Measurements from ENCODE around the gene WNK4.
"Not testable (repeated sequence)": the region's sequence is repeated elsewhere in the genome, so short reads cannot be mapped to it uniquely, and the experiment has no call there.

WNK4 gene

GRCh38 chr17:42779936-42780850 is at the start of gene WNK4:
WNK4 (plus strand) TSS chr17:42780610; CDS start chr17:42780699, 89 bp downstream.
- no peak for DNase-seq (ENCODE audit: low spot score)

- no peak for DNase-seq (ENCODE audit: low spot score)
These were observed 39.7 kb upstream of the WNK4 start for GRCh38 chr17:42740699-42741098.

- DNase-seq (ENCODE audit: low spot score), result not testable (repeated sequence)
These were observed 37.5 kb upstream of the WNK4 start for GRCh38 chr17:42742916-42743315.

GRCh38 chr17:42743595-42744282 is 36.7 kb upstream of the WNK4 start:
- DNase-seq (ENCODE audit: low spot score), result no peak

- peak; percentile 69 for DNase-seq (ENCODE audit: low spot score)
These were observed 36.1 kb upstream of the WNK4 start for GRCh38 chr17:42744283-42744805.

- DNase-seq (ENCODE audit: low spot score), result peak; percentile 93
These were observed 35.4 kb upstream of the WNK4 start, which contains the start of gene EZH1 for GRCh38 chr17:42744806-42745617. EZH1 (minus strand) TSS chr17:42745040; CDS start chr17:42728941, 16,099 bp downstream.

GRCh38 chr17:42748202-42748907 is 32.1 kb upstream of the WNK4 start:
- DNase-seq (ENCODE audit: low spot score), result no peak

- no peak for DNase-seq (ENCODE audit: low spot score)
These were observed 31.3 kb upstream of the WNK4 start for GRCh38 chr17:42748908-42749798.

- no peak for DNase-seq (ENCODE audit: low spot score)
These were observed 29.6 kb upstream of the WNK4 start for GRCh38 chr17:42750739-42751344.

DNA sequence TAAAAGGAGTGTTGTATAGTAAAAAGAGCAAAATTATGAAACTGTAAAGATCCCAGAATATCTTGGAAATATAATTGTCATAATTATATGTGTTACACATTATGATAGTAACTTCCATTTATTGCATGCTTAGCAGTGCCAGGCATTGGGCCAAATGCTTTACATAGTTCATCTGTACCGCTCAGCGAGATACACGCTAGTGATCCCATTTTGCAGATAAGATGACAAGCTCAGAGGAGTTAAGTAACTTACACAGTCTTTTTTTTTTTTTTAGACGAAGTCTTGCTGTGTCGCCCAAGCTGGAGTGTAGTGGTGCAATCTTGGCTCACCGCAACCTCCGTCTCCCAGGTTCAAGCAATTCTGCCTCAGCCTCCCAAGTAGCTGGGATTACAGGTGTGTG is 28.8 kb upstream of the WNK4 start:
- no peak for DNase-seq (ENCODE audit: low spot score)

DNA sequence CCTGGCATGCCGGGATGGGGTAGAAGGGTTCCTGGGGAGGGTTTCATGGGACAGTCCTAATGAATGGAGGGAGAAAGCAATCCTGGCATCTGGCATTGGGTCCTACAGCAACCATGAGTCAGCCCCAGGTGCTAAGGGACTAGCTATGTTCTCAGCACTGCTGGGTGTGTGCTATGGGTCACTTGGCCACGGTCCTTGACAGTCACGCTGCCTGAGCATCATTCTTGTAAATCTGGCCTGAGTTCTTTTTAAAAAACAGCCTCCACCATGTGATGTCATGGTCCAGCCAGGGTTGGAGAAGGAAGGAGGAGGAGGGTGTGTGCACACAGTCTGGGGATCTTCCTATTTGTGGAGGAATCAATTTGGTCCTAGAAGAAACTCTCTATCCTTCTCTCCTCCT is 25.6 kb upstream of the WNK4 start:
- DNase-seq (ENCODE audit: low spot score), result no peak

GRCh38 chr17:42759982-42760651 is 20.3 kb upstream of the WNK4 start:
- DNase-seq (ENCODE audit: low spot score), result no peak

- DNase-seq (ENCODE audit: low spot score), result no peak
These were observed 19.5 kb upstream of the WNK4 start, which contains the start of gene RAMP2 for GRCh38 chr17:42760652-42761581. RAMP2 (plus strand) TSS chr17:42761227; CDS start chr17:42761262, 35 bp downstream.

- no peak for DNase-seq (ENCODE audit: low spot score)
These were observed 18.8 kb upstream of the WNK4 start for GRCh38 chr17:42761638-42762037.

DNA sequence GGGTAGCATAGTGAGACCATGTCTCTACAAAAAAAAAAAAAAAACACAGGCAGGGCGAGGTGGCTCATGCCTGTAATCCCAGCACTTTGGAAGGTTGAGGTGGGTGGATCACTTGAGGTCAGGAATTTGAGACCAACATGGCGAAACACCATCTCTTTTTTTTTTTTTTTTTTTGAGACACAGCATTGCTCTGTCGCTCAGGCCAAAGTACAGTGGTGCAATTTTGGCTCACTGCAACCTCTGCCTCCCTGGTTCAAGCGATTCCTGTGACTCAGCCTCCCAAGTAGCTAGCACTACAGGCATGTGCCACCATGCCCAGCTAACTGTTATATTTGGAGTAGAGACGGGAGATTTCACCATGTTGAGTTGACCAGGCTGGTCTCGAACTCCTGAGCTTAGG is 14.3 kb upstream of the WNK4 start:
- no peak for DNase-seq (ENCODE audit: low spot score)

GRCh38 chr17:42767512-42767911 is 12.9 kb upstream of the WNK4 start:
- no peak for DNase-seq (ENCODE audit: low spot score)

GRCh38 chr17:42768006-42768405 is 12.4 kb upstream of the WNK4 start:
- DNase-seq (ENCODE audit: low spot score), result not testable (repeated sequence)

- not testable (repeated sequence) for DNase-seq (ENCODE audit: low spot score)
These were observed 10.4 kb upstream of the WNK4 start for GRCh38 chr17:42769964-42770363.

All from CD4-positive, alpha-beta T cell treated with Interleukin-2 at 100 ng/mL for 4 hours (primary cell).